IPS DF 6.9 (cell line): ENCODE results near the gene CCND3.
A peak's percentile ranks its signal among the peaks of the same experiment; 100 is the strongest.

ENCODE experiments used
- DNase-seq: peaks from one replicate; pipeline ENCODE4 v3.0.0-alpha.2; 2013; ENCODE audit warnings: low read depth, low spot score
- H3K27ac ChIP-seq: one replicate; pipeline ENCODE4 v1.5.1; 2013; ENCODE audit warnings: low read length, control low read depth
- H3K27me3 ChIP-seq: 2 replicates; pipeline ENCODE4 v1.6.1; 2013; ENCODE audit warnings: mild to moderate bottlenecking, low read length; ENCODE audit not compliant: control insufficient read depth, insufficient read depth
- H3K36me3 ChIP-seq: 2 replicates; pipeline ENCODE4 v1.6.1; 2013; ENCODE audit warnings: low read length; ENCODE audit not compliant: control insufficient read depth, insufficient read depth
- H3K4me1 ChIP-seq: 2 replicates; pipeline ENCODE4 v1.6.1; 2013; ENCODE audit warnings: low read length; ENCODE audit not compliant: control insufficient read depth, insufficient read depth
- H3K4me3 ChIP-seq: 2 replicates; pipeline ENCODE4 v1.5.1; 2013; ENCODE audit warnings: mild to moderate bottlenecking, low read length
- H3K9me3 ChIP-seq: 2 replicates; pipeline ENCODE4 v1.6.1; 2013; ENCODE audit warnings: low read length, inconsistent platforms; ENCODE audit not compliant: control insufficient read depth, insufficient read depth
- WGBS: extraction: QIAGEN DNeasy Blood & Tissue Kit; methylation state at CpG from one replicate; pipeline ENCODE4 v1.1.7; 2013; ENCODE audit warnings: mixed read lengths, missing lambda C conversion rate; ENCODE audit not compliant: insufficient read length, insufficient coverage; 5-methylcytosine and 5-hydroxymethylcytosine counted together

CCND3 gene

DNA sequence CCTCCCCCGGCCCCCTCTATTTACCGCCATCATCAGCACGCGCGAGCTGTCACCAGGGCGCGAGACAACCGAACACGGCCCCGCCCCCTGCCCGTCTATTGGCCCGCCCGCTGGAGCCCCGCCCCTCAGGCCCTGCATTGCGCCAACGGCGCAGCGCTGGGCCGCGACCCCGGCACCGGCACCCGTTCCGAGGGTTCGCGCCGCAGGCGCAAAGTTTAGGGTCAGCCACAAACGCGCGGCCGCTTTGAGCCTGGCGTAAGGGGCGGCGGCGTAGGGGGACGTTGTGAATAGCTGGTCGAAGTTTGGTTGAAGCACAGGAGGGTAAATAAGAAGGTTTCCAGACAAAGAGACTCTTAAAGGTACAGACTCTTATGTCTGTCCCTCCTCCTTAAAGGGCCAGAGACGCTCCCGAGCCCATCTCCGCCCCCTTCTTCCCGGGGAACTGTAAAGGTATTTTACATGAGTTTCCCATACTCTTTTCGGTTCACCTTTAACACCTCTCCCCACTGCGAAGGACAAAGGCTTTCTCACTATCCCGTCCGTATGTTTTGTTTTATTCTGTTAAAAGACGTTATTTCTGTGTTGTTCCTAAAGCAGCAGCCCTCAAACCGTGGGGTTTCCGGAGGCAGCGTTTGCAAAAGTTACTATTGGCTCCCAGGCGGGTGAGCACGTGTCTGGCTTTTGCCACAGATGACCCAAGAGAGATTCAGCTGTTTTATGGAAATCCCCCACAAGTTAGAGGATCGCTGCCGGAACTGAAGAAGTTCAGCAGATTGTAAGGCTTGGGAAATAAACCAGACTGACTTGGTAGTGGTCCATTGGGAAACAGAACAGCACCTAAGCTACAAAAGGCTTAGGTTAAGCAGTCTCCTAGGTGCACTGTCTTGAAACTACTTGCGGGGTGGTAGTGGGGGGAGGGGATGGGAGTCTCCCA, 46.0 kb downstream of the CCND3 start, which contains the start of gene USP49:
Gene USP49 (minus strand): TSS at position 76 of the 934 bp plus-strand sequence. CDS start 88,392 bp downstream, outside the sequence.
- WGBS, result no CpG with 5 or more reads among the region's 55 CpGs
- no peaks in the 10 kb centered on the region for H3K9me3 ChIP-seq
- H3K27ac ChIP-seq, result no peak within 1 kb of the TSS
- peak within 1 kb of the TSS; percentile 76; the same call in 1 of the 2 replicates for H3K4me3 ChIP-seq
- H3K4me1 ChIP-seq, result peaks cover 3% of the 10 kb centered on the region; the same call in 1 of the 2 replicates
- no peaks in the 10 kb centered on the region for H3K27me3 ChIP-seq
- DNase-seq, result peak; percentile 67
- H3K36me3 ChIP-seq, result no peaks in the 10 kb centered on the region

- Histone ChIP-seq H3K4me3 (peak overlapping the region; percentile 76; the same call in 1 of the 2 replicates), H3K27me3 (no peaks in the 10 kb centered on the region), H3K4me1 (peaks cover 3% of the 10 kb centered on the region; the same call in 1 of the 2 replicates), H3K27ac (no peak overlapping the region), H3K9me3 (no peaks in the 10 kb centered on the region), H3K36me3 (no peaks in the 10 kb centered on the region)
- DNase-seq, result no peak
- 100% methylated on average over 2 of the region's 56 CpGs for WGBS
These were observed 47.0 kb downstream of the CCND3 start for GRCh38 chr6:41894366-41895299.

DNA sequence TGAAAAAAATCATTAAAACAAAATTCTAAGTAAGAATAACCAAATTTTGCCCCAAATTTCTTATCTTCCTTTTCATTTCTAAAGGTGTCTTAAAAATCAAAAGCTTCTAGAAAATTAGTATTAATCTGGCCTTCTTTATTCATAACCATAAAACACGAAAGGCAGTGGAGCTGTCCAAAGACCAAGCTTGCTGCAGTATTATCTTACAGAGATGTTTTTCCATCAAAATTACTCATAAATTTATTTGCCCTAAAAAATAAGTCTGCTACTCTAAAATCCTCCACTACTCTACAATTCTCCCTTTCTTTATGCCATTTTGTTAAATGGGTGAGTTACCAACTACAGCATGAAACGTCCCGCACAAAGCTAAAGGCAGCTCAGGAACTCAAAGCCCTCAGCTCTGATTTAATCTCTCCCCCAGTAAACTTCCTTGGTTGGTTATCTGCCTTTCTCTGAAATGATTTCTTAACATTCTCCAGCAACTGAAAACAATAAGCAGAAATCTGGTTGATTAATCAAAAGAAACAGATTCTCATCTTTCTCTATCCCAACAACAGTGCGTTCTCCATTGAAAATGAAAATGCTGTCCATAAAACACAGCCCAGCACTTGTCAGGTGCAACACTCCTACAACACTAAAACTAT, 48.6 kb downstream of the CCND3 start:
- no CpG with 5 or more reads among the region's 4 CpGs for WGBS

DNA sequence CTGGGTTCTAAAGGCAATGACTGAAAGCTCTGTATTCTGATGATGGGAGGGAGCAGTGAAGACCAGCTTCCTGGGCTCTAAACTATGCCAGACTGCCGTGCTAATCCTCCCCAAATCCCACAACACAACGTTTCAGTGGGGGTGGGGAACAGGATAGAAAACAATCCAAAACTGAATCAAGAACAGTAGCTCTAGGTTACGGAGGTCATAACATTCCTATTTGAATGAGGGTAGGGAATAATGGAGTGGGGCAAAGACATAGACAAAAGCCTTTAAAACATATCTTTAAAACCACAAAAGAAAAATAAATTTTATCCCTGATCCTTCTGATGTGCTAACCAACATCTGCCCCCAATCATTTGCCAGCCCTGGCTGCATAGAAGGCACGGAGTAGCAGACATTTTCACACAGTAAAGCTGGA, 54.3 kb downstream of the CCND3 start:
- DNase-seq, result no peak
- no peak overlapping the region for H3K27ac ChIP-seq
- no peaks in the 10 kb centered on the region for H3K9me3 ChIP-seq
- H3K27me3 ChIP-seq, result no peaks in the 10 kb centered on the region
- no peak overlapping the region for H3K4me3 ChIP-seq
- no CpG with 5 or more reads among the region's 4 CpGs for WGBS
- H3K36me3 ChIP-seq, result no peaks in the 10 kb centered on the region
- peaks cover 3% of the 10 kb centered on the region; the same call in 1 of the 2 replicates for H3K4me1 ChIP-seq

More for the DNA sequence above, 48.6 kb downstream of the CCND3 start:
- DNase-seq, result no peak
- H3K36me3 ChIP-seq, result no peaks in the 10 kb centered on the region
- no peaks in the 10 kb centered on the region for H3K27me3 ChIP-seq
- H3K4me3 ChIP-seq, result no peak overlapping the region
- peaks cover 3% of the 10 kb centered on the region; the same call in 1 of the 2 replicates for H3K4me1 ChIP-seq
- H3K27ac ChIP-seq, result no peak overlapping the region
- no peaks in the 10 kb centered on the region for H3K9me3 ChIP-seq

- no peak for DNase-seq
- no peak overlapping the region for H3K27ac ChIP-seq
- no peaks in the 10 kb centered on the region for H3K27me3 ChIP-seq
- H3K4me3 ChIP-seq, result no peak overlapping the region
- WGBS, result no CpG with 5 or more reads among the region's 1 CpG
- H3K36me3 ChIP-seq, result no peaks in the 10 kb centered on the region
- peaks cover 3% of the 10 kb centered on the region; the same call in 1 of the 2 replicates for H3K4me1 ChIP-seq
- H3K9me3 ChIP-seq, result no peaks in the 10 kb centered on the region
These were observed 55.7 kb downstream of the CCND3 start for GRCh38 chr6:41885930-41886329.

DNA sequence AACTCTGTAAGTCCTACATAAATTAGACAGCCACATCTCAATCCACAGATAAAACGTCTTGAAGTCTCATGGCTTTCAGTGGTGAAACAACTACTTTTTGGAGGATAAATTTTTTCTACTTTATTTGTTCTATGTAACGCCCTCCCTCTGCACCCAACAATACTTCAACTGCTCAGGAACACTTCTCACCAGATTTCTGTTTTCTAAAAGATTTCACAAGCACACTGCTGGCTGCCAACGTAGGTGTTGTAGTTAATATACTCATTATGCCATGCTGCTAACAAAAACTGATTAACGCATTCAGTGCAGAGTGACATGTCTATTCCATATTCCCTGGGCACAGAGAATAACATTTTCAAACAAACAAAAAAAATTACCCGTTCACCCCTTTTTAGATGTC, 56.7 kb downstream of the CCND3 start:
- H3K27me3 ChIP-seq, result no peaks in the 10 kb centered on the region
- H3K4me1 ChIP-seq, result peaks cover 3% of the 10 kb centered on the region; the same call in 1 of the 2 replicates
- 100% methylated on average over 1 of the region's 5 CpGs for WGBS
- H3K4me3 ChIP-seq, result no peak overlapping the region
- no peak overlapping the region for H3K27ac ChIP-seq
- H3K36me3 ChIP-seq, result no peaks in the 10 kb centered on the region
- no peaks in the 10 kb centered on the region for H3K9me3 ChIP-seq
- no peak for DNase-seq
